Left forelimb (tissue), 1 donor: ENCODE measurements around the gene RIOK3.
"Not testable (repeated sequence)": the region's sequence is repeated elsewhere in the genome, so short reads cannot be mapped to it uniquely, and the experiment has no call there.

Experiments
- DNase-seq: peaks from one replicate; pipeline ENCODE4 v3.0.0-alpha.2; 2018; ENCODE audit warnings: low spot score

Gene RIOK3

DNA sequence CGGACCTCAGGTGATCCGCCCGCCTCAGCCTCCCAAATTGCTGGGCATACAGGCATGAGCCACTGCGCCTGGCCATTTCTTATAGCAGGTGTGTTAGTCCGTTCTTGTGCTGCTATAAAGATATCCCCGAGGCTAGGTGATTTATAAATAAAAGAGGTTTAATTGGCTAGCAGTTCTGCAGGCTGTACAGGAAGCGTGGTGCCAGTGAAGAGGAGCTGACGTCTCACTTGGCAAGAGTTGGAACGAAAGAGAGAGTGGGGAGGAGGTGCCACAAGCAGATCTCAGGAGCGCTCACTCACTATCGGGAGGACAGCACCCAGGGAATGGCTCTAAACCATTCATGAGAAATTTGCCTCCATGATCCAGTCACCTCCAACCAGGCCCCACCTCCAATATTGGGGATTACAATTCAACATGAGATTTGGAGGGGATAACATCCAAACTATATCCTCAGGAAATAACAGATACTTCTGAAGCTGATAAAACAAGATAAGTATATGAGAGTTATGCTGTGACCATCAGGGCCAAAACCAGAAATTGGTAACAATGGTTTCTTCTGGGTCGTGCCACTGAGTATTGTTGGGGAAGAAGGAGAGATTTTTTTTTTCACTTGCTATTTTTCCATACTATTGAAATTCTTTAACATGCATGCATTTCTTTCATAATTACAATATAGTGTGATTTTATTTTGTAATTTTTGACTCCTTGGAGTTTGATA is 42.8 kb downstream of the RIOK3 start:
- no peak for DNase-seq

DNA sequence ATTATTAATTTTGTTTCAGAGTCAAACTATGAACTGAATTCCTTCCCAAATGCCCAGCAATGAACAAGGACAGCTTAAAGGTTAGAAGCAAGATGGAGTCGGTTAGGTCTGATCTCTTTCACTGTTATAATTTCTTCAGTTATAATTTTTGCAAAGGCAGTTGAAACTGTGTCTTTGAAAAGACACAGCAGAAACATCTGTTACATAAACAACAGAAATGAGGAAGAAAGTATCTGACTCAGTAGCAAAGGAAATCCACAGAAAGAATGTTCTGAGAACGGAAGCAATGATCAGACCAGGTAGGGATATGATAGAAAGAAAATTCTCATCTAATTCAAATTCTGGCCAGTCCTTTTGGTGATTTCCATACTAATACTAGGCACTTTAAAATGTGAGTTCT is 45.0 kb downstream of the RIOK3 start:
- DNase-seq, result no peak

DNA sequence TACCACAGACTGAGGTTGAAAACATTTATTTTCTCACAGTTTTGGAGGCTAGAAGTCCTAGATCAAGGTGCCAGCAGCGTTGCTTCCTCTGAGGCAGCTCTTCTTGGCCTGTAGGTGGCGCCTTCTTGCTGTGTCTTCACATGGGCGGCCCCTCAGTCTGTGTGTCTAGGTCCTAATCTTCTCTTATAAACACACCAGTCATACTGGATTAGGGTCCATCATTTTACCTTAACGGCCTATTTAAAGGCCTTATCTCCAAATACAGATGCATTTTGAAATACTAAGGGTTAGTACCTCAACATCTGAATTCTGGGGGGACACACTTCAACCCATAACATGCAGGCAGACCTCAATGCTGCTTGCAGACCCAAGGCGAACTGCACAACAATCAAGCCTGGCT is 45.8 kb downstream of the RIOK3 start:
- DNase-seq, result no peak

DNA sequence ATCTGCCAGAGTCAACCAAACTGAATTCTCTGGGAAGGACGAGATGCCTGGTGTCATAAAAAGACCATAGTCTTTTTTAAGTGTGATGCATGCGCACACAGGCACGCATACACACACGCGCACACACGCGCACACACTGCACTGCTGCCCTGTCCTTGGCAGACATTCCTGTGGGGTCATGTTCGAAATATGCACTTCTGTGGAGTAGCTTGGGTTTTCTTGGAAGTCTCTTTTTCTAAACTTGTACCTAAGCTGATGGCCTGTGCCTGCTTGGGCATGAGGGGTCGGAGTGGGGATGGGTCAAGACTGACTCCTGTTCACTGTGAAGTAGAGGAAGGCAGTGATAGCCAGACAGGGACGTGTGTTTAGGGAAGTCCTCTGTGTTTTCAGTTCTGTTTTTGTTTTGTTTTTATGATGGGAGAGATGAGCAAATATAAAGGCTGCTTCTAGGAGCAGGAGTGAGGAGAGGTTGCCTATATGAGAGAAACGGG is 46.2 kb downstream of the RIOK3 start:
- no peak for DNase-seq

DNA sequence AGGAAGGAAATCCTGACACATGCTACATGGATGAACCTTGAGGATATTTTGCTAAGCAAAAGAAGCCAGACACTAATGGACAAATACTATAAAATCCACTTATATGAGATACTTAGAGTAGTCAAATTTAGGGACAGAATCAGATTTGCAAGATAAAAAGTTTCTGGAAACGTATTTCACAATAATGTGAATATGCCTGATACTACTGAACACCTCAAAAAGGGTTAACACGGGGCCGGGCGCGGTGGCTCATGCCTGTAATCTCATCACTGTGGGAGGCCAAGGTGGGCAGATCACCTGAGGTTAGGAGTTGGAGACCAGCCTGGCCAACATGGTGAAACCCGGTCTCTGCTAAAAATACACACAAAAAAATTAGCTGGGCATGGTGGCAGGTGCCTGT is 48.5 kb downstream of the RIOK3 start:
- no peak for DNase-seq

DNA sequence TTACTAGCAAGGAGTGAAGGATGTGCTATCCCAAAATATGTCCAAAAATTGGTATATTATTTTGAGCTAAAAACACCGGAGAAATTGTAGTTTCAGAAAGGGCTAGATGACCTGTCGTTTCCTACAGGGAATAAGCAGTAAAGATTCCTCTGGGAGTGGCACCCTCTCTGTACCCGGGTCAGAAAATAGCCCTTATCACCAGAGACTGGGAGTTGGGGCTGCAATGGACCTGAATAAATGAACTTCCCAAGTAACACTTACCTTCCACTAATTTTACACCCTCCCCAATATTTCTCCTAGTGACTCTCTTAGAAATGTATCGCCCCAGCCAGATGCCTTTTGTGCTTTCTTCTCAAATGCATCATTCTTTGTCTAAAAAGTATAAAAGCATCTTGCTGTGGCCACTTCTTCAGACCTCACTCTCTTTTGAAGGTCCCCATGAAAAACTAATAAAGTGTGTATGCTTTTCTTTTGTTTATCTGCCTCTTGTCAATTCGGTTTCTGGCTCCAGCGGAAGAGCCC is 49.5 kb downstream of the RIOK3 start:
- no peak for DNase-seq

DNA sequence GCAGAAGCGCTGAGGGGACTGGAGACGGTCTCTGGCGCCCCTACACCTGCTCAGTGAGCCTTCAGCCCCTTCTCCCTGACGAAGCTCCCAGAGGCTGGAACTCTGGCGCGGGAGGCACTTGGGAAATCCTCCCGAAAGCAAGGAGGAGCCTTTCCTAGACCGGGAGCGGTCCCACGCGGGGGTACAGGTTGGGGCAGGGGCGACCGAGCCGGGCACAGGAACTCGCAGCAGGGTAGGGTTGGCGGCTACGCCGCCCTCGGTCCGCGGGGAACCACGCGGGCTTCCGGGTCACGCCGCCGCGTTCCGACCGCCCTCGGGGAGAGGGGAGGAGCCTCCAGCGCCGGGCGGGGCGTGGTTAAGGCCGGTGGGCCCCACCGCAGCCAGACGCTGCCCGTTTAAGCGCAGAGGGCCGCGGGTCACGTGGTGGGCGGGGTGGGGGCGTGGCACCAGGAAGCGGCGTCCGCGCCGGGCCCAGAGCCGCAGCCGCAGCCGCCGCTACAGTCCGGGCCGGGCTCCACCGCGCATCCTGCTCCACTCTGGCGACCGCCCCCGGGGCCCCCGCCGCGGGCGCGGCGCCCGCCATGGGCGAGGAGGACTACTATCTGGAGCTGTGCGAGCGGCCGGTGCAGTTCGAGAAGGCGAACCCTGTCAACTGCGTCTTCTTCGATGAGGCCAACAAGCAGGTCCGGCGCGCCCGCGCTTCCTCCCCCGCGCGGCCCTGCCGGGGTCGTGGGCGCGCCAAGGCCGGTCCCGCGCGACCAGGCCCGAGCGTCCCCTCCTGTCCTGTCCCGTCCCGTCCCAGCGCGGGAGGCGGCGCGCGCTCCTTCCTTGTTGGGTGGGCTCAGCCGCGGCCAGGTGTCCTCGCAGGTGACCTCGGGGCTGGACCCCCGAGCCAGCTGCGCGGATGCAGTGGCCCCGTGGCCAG is 50.2 kb downstream of the RIOK3 start, which contains the start of gene RMC1:
Gene RMC1, plus strand, starts transcription at position 474 of the 925 bp plus-strand sequence. Its CDS starts 108 bp downstream, at position 582.
- peak; percentile 99 for DNase-seq

DNA sequence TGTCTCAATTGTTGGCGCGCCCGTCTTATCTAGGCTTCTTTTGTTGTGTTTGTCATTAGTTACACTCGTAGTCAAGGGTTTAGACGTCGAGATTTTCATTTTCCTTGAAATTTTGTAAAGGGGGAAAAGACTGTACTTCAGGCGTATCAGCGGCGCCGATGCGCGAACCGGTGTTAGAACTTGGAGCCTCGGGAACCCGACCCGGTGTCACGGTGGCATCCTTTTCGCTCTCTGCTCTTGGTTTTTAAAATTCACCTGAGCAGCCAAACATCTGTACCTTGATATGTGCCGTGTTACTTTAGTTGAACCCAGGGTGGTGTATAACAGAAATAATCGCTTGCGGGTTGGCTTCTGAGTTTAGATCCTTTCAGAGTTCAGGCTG is 50.9 kb downstream of the RIOK3 start:
- no peak for DNase-seq

DNA sequence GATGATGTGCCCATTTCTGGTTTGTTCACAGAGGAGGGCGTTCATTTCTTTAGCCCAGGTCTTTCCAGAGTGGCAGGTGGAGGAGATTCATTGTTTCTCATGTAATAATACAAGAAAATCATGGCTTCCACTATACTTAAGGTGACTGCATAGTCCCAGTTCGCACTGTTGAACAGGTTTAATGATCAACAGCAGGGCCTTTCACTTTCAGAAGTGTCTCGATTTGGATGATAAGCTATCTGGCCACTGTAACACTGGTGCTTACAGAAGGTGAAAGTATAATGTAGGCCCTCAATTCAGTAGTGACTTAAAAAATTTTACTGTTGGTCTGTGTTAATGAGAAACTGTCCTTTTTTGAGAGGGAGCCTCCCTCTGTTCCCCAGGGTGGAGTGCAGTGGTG is 51.6 kb downstream of the RIOK3 start:
- DNase-seq, result no peak

DNA sequence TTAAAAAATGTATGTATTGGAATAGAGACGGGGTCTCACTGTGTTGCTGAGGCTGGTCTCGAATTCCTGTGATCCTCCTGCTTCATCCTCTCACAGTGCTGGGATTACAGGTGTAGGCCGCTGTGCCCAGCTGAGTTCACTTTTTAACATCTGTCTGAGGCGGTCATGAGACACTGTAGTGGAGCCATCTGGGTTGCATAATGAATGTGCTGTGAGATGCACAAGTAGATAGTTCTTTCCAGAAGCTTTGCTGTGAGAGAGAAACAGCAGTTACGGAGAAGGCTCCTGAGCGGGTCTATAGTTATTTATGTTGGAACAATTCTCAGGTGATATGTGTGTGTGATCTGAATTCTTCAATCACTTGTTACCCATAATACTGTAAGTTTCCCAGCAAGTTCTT is 53.3 kb downstream of the RIOK3 start:
- DNase-seq, result no peak

DNA sequence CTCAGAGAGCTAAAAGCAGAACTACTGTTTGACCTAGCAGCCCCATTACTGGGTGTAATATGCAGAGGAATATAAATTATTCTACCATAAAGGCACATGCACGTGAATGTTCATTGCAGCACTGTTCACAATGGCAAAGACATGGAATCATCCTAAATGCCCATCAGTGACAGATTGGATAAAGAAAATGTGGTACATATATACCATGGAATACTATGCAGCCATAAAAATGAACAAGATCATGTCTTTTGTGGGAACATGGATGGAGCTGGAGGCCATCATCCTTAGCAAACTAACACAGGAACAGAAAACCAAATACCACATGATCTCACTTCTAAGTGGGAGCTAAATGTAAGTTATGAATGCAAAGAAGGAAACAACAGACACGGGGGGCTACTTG is 57.8 kb downstream of the RIOK3 start:
- not testable (repeated sequence) for DNase-seq

DNA sequence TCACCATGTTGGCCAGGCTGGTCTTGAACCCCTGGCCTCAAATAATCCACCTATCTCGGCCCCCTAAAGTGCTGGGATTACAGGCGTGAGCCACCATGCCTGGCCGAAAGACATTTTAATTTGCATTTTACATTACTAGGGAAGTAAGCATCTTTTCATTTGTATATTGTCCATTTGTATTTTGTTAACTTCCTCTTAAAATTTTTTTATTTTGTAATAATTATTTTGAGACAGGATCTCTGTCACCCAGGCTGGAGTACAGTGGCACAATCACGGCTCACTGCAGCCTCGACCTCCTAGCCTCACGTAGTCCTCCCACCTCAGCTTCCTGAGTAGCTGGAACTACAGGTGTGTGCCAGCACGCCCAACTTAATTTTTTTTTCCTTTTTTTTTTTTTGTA is 59.1 kb downstream of the RIOK3 start:
- DNase-seq, result not testable (repeated sequence)

DNA sequence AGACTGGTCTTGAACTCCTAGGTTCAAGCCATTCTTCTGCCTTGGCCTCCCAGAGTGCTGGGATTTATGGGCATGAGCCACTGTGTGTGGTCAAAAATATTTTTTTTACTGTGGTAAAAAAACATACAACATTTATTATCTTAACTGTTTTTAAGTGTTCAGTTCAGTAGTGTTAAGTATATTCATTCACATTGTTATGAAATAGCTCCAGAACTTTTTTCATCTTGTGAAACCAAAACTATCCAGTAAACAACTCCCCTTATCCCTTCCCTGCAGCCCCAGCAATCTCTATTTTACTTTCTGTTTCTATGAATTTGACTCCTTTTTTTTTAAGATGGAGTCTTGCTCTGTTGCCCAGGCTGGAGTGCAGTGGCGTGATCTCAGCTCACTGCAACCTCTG is 59.6 kb downstream of the RIOK3 start:
- DNase-seq, result no peak

DNA sequence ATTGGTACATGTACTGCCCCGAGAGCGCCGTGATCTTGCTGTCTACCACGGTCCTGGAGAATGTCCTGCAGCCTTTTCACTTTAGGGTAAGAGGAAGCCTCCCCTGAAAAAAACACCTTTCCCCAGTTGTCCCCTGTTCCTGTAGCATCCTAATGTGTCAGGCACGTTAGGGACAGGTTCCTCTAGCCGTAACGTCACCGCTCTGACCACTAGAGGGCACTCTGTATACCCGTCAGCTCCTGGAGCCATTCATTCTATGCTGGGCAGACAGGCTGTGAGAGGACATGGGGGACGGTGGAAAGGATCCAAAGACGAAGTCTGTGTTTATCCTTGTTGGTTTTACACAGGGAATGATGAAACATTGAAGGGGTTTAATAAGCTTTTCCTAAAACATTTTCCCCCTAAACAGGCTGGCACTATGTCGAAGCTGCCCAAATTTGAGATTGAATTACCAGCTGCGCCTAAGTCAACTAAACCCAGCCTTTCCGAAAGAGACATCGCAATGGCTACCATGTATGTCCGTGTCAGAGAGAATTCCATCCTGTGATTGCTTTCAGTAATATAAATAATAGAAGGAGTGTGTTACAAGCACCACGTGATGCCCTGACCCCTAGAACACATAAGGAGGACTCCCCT is 62.9 kb downstream of the RIOK3 start:
- DNase-seq, result no peak

DNA sequence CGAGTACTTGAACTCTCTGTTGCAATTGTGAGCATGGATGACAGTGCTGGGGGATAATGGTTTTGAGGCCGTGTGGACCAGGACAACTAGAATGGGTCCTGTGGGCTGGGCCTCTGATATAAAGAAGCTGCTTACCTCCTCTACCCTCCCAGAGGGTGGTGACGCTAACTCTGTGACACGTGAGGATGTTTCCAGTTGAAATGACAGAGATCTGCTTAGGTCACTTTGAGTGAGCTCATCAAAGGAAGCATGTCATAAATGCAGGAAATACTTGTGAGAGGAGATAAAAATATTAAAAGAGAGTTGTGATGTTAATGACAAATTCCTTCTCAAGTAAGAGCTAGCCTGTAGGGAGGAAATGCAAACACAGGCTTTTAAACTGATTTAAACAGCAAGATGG is 66.6 kb downstream of the RIOK3 start:
- no peak for DNase-seq

DNA sequence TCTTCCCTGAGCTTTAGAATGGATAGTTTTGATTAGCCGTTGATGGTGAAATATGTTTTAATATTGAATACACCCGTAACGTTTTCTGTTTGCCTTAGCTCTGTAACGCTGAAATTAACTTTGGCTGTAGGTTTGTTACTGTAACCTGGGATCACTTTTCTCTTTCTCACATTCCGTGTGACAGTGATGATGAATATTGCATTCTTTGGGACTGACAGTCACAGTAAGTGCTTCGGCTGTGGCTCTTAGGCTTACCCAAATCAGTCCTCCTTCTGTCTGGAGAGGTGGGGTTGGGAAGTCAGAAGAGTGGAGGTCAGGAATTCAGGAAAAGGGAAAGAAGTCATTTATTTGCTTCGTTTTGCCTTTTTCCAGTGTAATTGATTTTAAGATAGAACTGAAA is 68.2 kb downstream of the RIOK3 start:
- no peak for DNase-seq

DNA sequence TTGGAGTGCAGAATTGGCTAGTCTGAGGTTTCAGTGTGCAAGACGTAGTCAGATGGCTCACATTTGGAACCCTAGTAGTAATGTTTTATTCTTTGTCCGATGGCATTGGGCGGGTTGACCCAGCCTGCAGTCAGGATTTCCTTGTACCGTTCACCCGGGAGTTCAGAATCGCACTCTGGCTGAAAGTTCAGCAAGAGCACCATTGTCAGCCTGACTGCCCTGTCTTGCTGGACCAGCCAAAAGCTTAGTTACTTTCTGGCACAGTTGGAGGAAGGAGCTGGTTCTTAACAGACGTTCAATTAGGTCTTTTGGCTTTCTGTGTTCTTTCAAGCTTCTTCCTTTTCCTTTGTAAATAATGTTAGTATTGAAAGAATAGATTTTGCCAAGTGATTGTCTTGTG is 68.8 kb downstream of the RIOK3 start:
- DNase-seq, result no peak

DNA sequence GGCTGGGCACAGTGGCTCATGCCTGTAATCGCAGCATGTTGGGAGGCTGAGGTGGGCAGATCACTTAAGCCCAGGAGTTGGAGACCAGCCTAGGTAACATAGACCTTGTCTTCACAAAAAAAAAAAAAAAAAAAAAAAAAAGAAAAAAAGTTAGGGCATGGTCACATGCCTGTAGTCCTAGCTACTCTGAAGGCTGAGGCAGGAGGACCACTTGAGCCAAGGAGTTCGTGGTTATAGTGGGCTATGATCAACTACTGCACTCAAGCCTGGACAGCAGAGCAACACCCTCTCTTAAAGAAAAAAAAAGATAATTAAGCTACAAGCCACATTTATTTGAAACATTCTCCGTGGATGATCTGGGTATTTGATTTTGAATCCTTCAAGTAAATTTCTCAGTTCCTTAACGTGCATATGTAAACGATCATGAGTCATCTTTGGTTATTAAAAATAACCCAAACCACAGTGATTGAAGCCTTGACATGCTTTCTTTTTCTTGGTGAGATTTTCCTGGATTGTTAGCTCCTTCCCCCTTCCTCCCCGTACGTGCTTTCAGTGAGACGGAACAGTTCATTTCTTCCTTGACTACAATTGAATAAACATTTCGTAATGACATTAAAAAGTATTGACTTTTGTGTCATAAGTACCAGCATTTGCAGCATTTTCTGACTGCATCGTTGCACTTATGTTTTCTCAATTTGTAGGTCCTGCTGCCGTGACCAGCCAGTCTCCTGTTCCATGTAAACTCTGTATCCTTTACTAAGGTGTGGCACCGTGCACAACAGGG is 70.5 kb downstream of the RIOK3 start:
- DNase-seq, result no peak

DNA sequence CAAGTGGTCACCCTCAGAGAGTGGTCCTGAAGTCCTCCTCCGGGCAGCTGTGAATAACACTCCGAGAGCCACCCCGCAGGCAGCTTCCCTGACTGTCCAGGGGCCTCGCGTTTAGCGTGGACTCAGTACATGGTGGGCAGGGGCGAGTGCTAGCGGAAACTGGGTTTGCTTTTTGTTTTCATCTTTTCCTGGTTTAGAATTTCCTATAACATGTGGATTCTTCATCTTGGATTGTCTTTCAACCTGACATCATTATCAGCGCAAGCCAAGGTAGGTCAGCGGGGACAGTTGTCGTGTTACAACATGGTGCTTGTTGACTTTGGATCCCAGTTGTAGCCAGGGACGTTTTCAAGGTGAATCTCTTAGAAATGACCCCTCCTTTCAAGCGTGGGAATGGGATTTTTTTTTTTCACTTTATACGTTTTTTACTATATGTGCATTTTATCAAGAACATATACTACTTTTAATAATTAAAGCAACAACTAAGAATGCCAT is 71.2 kb downstream of the RIOK3 start:
- no peak for DNase-seq

DNA sequence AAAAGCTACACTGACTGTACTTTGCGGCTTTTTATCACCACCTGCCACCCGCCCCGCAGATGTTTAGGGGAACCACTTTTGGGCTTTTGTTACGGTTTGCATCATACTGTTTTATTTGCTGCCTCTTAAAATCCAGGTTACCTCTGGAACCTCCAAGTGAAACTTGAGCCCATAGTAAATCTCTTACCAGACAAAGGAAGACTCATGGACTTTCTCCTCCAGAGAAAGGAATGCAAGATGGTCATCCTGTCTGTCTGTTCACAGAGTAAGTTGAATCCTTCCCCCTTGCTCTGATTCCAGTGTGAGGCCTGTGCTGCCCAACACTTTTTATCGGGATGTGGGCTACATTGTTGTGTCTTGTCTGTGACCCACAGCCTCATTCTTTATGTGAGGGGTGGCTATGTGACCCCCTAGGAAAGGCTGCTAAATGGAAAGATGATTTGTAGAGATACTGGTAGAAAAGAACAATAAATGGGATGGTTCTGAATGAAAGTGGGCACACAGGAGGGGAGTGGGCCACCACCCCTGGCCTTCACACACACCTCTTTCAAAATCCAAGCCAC is 73.5 kb downstream of the RIOK3 start:
- no peak for DNase-seq
